A673 (cell line): ENCODE measurements around the gene NQO2. TPM values are rescaled to one million over a fixed set of nuclear protein-coding genes. Genes with fewer than 3 reads are reported as not detected.
A peak's percentile ranks its signal among the peaks of the same experiment; 100 is the strongest.

Experiments used
- Bru-seq: library from RNA; stranded (reverse); fragments of 400-500 nt; gene quantifications from one replicate; lab custom pipeline; 2021; lab: Mats Ljungman, UMichigan
- BruChase-seq, 2 experiments: library from RNA; stranded (reverse); fragments of 400-500 nt; gene quantifications; one replicate each; lab custom pipeline; 2021; lab: Mats Ljungman, UMichigan
- BruUV-seq: library from RNA; stranded (reverse); fragments of 400-500 nt; replicated peaks from 2 replicates; lab custom pipeline; 2021; lab: Mats Ljungman, UMichigan
- CTCF ChIA-PET: fragments of 300-600 bp; sonication (Branson Sonifier 250); formaldehyde crosslinking; loops from one replicate; lab custom pipeline; 2022; ENCODE audit warnings: antibody characterized with exemption; lab: Charles Lee
- POLR2A ChIA-PET: fragments of 300-600 bp; sonication (Branson Sonifier 250); formaldehyde crosslinking; loops from one replicate; lab custom pipeline; 2022; ENCODE audit warnings: antibody characterized with exemption; ENCODE audit not compliant: low non-redundant PET; lab: Charles Lee
- DNase-seq: peaks from one replicate; pipeline ENCODE4 v3.0.0-alpha.2; 2015; ENCODE audit warnings: low spot score
- H3K27ac ChIP-seq: fragments of 200-600 bp; sonication (generic); 2 replicates; pipeline ENCODE4 v1.5.1; 2016; ENCODE audit warnings: mixed run types, low read depth, mild to moderate bottlenecking, mixed read lengths, antibody characterized with exemption, low read length; ENCODE audit not compliant: poor library complexity, severe bottlenecking
- H3K27me3 ChIP-seq: fragments of 200-600 bp; sonication (generic); replicated peaks from 2 replicates; pipeline ENCODE4 v1.6.1; 2017; ENCODE audit warnings: mixed run types, low read depth, mild to moderate bottlenecking, mixed read lengths, antibody characterized with exemption, low read length; ENCODE audit not compliant: insufficient read depth, poor library complexity
- H3K36me3 ChIP-seq: fragments of 200-600 bp; sonication (generic); 2 replicates; pipeline ENCODE4 v1.6.1; 2016; ENCODE audit warnings: mixed run types, mild to moderate bottlenecking, mixed read lengths, antibody characterized with exemption, low read length; ENCODE audit not compliant: insufficient read depth, poor library complexity, severe bottlenecking
- H3K4me1 ChIP-seq: fragments of 200-600 bp; sonication (generic); 2 replicates; pipeline ENCODE4 v1.6.1; 2017; ENCODE audit warnings: mixed run types, mild to moderate bottlenecking, mixed read lengths, antibody characterized with exemption, low read length; ENCODE audit not compliant: insufficient read depth, poor library complexity, severe bottlenecking
- H3K4me3 ChIP-seq: fragments of 200-600 bp; sonication (generic); 2 replicates; pipeline ENCODE4 v1.5.1; 2016; ENCODE audit warnings: low read depth, mixed run types, mild to moderate bottlenecking, mixed read lengths, low read length; ENCODE audit not compliant: poor library complexity, severe bottlenecking
- H3K9me3 ChIP-seq: fragments of 200-600 bp; sonication (generic); 2 replicates; pipeline ENCODE4 v1.6.1; 2016; ENCODE audit warnings: mixed run types, low read depth, mild to moderate bottlenecking, mixed read lengths, antibody characterized with exemption, low read length; ENCODE audit not compliant: poor library complexity, severe bottlenecking
- EZH2 ChIP-seq: fragments of 200-600 bp; sonication (generic); IDR thresholded peaks from 2 replicates; pipeline ENCODE4 v1.6.1; 2017; ENCODE audit warnings: borderline replicate concordance, low read depth, mild to moderate bottlenecking, mixed read lengths, antibody characterized with exemption, low read length; ENCODE audit not compliant: poor library complexity, severe bottlenecking
- intact Hi-C: fragments of 100-400 bp; cut with micrococcal nuclease; formaldehyde crosslinking; loops from one replicate; pipeline ENCODE4 v1.10.0; 2022; ENCODE audit not compliant: unreplicated experiment
- long read RNA-seq: library from polyadenylated mRNA; stranded (forward); transcript quantifications from one replicate; pipeline ENCODE4 v2.0.0, GENCODE V29; 2022
- total RNA-seq: library from RNA; stranded (reverse); gene quantifications from 2 replicates; pipeline ENCODE4 v1.2.3, GENCODE V29; 2021
- TF ChIP-seq, protein P1 (sequence below): fragments of 300-800, 200-600 bp; sonication (generic); conservative IDR thresholded peaks from 2 replicates; pipeline ENCODE4 v1.5.1; 2017; ENCODE audit warnings: low read depth, mild to moderate bottlenecking, antibody characterized with exemption, low read length, moderate library complexity, mixed read lengths

NQO2 gene
- total RNA-seq (92.7 and 97.3 TPM in 2 replicates), Bru-seq, nascent RNA (percentile 78 among the genes with signal in this experiment), BruChase-seq, experiment 1, labeled RNA remaining after a 2-hour chase (percentile 80 among the genes with signal in this experiment), BruChase-seq, experiment 2, labeled RNA remaining after a 6-hour chase (percentile 79 among the genes with signal in this experiment)
- long read RNA-seq, full-length matches to known transcripts = 104 of 148 reads
- long read RNA-seq, partial matches to known transcripts = 5 of 148 reads
- long read RNA-seq, other reads (novel, unspliced or antisense) = 39 of 148 reads

GRCh38 chr6:2999618-3000557 is at the start of gene NQO2:
Gene NQO2, plus strand, starts transcription at chr6:2999894. Its CDS starts 6,659 bp downstream, at chr6:3006553.
- CTCF ChIA-PET = interaction anchor here (0.6 to 1.2 kb wide), 12 partner anchors 13 to 978 kb away, joined by 3 to 10 read pairs (median 5); no protein-coding TSS in a partner anchor
- H3K9me3 ChIP-seq = no peaks in the 10 kb centered on the region

GRCh38 chr6:2950713-2951112 is 49.0 kb upstream of the NQO2 start:
- Histone ChIP-seq H3K4me1 (peaks cover 5% of the 10 kb centered on the region), H3K9me3 (no peaks in the 10 kb centered on the region), H3K27ac (no peak overlapping the region), H3K36me3 (no peaks in the 10 kb centered on the region), H3K27me3 (no peaks in the 10 kb centered on the region), H3K4me3 (no peak overlapping the region)
- no peak for DNase-seq
- no peak for TF ChIP-seq EZH2
- TF ChIP-seq, protein P1, sequence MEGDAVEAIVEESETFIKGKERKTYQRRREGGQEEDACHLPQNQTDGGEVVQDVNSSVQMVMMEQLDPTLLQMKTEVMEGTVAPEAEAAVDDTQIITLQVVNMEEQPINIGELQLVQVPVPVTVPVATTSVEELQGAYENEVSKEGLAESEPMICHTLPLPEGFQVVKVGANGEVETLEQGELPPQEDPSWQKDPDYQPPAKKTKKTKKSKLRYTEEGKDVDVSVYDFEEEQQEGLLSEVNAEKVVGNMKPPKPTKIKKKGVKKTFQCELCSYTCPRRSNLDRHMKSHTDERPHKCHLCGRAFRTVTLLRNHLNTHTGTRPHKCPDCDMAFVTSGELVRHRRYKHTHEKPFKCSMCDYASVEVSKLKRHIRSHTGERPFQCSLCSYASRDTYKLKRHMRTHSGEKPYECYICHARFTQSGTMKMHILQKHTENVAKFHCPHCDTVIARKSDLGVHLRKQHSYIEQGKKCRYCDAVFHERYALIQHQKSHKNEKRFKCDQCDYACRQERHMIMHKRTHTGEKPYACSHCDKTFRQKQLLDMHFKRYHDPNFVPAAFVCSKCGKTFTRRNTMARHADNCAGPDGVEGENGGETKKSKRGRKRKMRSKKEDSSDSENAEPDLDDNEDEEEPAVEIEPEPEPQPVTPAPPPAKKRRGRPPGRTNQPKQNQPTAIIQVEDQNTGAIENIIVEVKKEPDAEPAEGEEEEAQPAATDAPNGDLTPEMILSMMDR = no peak
- intact Hi-C loops = loop anchor here (5.0 kb wide), 1 partner anchor 107 kb away; no protein-coding TSS in a partner anchor
- ChIA-PET CTCF (no interaction called here), POLR2A (no interaction called here)
- no TSS peak for BruUV-seq

More at GRCh38 chr6:2999618-3000557, at the start of gene NQO2:
- Histone ChIP-seq H3K36me3 (peaks cover 7% of the 10 kb centered on the region), H3K27ac (peak within 1 kb of the TSS; percentile 87), H3K4me1 (peaks cover 6% of the 10 kb centered on the region), H3K4me3 (peak within 1 kb of the TSS; percentile 99), H3K27me3 (no peaks in the 10 kb centered on the region)
- BruUV-seq = no TSS peak
- peak; percentile 88 for DNase-seq
- POLR2A ChIA-PET = interaction anchor here (0.5 to 0.7 kb wide), 5 partner anchors 11 to 263 kb away, joined by 3 to 10 read pairs (median 5); no protein-coding TSS in a partner anchor
- TF ChIP-seq EZH2 = no peak
- TF ChIP-seq, protein P1 = no peak
- intact Hi-C loops = loop anchor here (1.0 to 5.0 kb wide), 3 partner anchors 57 to 732 kb away; no protein-coding TSS in a partner anchor

GRCh38 chr6:2951728-2952127 is 48.0 kb upstream of the NQO2 start:
- TF ChIP-seq, protein P1 = no peak
- TF ChIP-seq EZH2 = no peak
- peaks cover 5% of the 10 kb centered on the region for H3K4me1 ChIP-seq
- POLR2A ChIA-PET = no interaction called here
- no TSS peak for BruUV-seq
- intact Hi-C loops = loop anchor here (2.0 to 5.0 kb wide), 2 partner anchors 37 to 106 kb away; no protein-coding TSS in a partner anchor
- no peaks in the 10 kb centered on the region for H3K36me3 ChIP-seq
- H3K27me3 ChIP-seq = no peaks in the 10 kb centered on the region
- H3K4me3 ChIP-seq = no peak overlapping the region
- no peak for DNase-seq
- H3K27ac ChIP-seq = no peak overlapping the region
- H3K9me3 ChIP-seq = no peaks in the 10 kb centered on the region
- CTCF ChIA-PET = interaction anchor here (0.6 to 1.3 kb wide), 9 partner anchors 8 to 214 kb away, joined by 3 to 21 read pairs (median 6); partner anchors contain the start of genes RIPK1 and SERPINB1
